Measurements from ENCODE around the gene DSCAM.
A peak's percentile ranks its signal among the peaks of the same experiment; 100 is the strongest.

The DSCAM gene

DNA sequence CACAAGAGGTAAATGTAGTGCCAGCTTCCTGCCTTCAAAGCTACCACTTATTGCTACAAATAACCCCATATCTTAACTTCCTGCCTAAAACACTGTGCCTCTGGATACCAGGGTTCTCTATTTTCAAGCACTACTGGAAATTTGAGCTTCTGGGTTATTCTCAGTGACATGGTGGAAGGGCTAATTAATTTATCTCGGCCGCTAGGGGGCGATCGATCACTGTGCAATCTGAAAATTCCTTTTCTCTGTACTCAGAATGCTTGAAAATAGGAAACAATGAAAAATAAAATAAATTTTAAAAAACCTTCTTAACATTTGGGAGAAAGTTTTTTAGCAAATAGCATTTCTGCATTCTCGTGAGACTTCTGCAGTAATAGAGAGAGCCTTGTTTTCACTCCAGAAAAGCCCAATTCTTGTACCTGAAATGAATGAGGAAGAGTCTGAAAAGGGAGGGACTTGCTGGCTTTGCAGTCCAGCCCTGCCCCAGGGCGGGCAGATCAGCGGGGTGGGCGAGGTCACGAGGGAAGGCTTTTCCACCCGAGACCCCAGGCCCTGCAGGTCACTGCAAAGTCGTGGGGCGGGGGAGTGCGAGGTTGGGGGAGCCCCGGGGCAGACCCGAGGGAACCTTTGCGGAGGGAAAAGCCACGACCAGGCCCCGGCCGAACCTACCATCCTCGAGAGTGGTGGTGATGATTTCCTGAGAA is 703.0 kb downstream of the DSCAM start:
- peak in 43 of 56 donors; percentile 0 to 85 (median 41) for DNase-seq

DNA sequence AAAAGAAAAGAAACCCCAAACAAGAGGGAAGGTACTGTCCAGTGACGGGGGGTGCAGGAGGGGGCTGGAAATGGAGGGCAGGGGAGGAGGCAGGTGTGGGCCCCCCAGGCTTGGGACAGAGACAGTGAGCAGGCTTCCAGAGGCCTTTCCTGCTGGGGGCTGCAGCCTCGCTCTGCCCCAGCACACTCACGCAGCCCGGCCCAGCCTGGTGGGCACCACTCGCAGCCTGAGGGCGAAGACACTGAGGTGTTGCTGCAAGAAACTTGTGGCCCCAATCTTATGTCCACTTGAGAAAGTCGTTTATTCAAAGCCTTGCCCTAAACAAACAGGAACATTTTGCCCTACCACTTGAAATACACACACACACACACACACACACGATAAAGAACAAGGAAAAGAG is 705.3 kb downstream of the DSCAM start:
- DNase-seq: no peak

DNA sequence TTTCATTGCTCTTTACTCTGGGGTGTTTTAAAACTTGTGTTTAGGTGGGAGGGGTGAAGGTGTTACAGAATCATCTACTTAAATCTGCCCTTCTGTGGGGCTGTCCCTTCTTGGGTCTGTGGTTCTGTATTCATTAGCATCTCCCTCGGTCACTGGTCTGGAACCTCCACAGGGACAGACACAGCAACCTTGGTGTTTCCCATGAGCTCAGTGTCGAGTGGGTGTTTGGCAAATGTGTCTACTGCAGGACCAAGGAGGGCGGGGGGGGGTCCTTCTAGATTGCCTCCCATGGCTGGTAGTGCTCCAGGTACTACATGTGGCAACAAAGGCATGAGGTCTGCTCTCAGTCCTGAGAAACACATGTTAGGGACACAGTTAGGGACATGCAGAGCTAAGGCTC is 706.3 kb downstream of the DSCAM start:
- DNase-seq: no peak

DNA sequence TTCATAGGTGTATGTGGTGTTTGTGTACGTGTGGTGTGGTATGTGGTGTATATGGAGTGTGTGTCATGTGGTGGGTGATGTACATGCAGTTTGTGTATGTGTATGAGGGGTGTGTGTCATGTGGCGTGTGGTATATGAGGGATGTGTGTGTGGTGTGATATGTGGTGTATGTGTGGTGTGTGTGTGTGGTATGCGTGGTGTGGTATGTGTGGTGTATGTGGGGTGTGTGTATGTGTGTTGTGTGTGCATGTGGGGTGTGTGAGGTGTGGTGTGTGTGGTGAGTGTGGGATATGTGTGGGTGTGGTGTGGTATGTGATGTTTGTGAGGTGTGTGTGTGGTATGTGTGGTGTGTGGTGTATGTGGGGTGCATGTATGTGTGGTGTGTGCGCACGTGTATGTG is 707.3 kb downstream of the DSCAM start:
- no peak for DNase-seq

DNA sequence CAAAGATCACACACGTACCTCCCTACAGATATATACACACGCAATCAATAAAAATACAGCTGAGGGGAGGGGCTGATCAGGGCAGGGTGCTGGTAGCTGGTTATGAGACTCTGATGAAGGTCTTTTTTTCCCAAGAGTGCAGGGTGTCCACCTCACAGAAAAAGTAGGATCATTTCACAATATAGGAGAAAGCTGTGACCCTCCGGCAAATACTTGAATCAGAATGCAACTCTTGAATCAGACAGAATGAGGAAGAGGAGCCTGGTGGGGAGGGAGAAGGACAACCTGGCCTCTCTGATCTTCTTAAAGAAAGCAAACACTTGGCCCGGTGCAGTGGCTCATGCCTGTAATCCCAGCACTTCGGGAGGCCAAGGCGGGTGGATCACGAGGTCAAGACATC is 710.4 kb downstream of the DSCAM start:
- no peak for DNase-seq

DNA sequence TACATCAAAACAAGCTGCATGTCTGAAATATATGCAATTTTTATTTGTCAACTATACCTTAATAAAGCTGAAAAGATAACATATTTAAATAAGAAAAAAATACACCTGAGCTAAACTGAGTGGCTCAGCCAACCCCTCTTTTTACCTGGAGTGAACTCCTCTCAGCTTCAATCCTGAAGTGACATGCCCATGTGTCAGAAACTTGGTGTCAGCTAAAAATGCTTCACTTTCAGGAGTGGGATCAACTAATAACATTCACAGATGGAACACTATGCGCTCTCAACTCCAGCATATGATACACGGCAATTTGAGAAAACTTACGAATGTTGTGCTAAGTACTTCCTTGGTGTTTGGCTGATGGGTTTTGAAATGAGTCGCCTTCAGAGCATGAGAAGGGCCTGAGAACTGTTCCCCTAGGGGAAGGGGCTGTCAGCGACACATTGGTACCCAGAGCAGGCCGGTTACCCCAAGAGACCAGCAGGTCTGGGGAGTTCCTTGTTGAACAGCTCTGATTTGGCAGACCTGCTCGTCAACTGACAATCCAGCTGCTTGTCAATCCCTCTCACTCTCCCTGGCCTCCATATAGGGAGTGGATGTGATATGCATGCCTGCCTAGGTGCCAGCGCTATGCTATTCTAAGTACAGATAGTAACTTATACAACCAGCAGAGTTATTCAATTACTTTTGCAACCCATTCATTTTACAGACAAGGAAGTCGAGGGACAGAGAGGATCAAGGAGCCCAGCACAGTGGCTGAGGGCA is 712.0 kb downstream of the DSCAM start:
- no peak for DNase-seq

DNA sequence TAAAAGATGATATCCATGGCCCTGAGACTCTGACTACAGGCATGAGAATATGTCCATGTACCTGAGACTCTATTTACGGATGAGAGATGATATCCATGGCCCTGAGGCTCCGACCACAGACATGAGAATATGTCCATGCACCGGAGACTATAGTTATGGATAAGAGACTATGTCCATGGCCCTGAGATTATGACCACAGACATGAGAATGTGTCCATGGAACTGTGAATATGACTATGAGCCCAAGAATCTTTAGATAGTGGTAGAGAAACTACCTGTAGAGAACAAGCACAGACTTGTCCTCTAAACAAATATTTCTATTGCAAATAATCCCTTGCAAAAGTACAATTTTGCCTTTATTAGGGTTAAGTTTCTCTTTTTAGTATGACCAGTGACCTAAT is 716.5 kb downstream of the DSCAM start:
- DNase-seq: no peak

DNA sequence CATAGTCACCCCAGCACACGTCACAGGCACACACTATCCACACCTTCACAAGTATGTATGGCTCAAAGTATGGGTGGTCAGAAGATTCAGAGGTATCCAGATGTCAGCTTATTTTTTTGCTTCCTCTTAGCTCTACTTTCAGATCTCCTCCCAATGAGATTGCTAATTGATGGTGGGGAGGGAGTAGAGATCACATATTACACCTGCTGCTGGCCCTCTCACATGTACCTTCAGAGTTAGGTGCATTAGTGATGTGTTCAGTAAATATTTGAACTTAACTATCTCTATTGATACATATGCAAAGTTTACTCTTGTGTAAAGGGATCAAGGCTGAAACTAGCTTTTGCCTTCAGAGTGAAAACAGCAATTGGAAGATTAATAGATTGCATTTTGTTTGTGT is 717.1 kb downstream of the DSCAM start:
- DNase-seq: no peak

DNA sequence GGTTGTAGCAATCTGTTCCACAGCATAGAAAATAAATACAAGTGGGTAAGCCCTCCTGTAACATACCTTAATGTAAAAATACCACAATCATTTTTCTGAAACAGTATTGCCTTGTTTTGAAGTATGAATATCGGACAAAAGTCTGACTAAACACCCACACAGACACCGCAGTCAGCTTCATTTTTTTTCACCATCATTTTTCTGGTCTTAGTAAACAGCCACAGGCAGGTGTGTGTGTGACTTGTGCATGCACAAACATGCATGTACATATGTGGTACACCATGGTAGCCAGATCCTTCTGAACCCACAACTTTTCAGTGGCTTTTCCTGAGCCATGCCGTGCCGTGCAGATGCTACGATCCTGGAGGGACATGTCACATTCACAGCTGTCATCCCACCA is 718.1 kb downstream of the DSCAM start:
- no peak for DNase-seq

DNA sequence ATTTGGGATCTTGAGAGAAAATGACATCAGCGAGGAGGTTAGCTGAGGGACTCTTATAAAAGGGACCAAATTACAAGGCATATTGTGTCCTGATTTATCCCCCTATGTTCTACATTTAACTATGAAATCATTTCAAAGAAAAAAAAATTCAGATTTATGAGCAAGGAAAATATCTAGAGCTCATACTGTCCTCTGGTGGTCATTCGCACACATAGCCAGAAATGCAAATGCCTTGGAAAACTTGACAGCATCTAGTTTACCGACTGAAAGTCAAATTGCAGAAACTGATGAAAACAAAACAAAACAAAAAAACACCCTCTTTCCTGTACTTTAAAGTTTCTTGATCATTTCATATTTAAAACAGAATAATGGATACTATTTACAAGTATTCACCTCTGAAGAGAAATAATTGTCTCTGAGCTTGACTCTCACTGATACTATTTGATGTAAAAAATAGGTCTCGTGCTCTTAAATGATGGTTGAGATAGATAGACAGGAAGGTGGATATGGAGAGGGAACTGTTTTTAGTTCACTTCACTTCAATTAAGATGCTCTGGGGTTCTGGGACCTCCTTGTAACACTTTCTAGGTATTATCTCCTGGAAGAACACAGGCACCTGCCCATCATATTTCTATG is 725.9 kb downstream of the DSCAM start:
- peak in 3 of 56 donors; percentile 2 to 28 (median 2) for DNase-seq

DNA sequence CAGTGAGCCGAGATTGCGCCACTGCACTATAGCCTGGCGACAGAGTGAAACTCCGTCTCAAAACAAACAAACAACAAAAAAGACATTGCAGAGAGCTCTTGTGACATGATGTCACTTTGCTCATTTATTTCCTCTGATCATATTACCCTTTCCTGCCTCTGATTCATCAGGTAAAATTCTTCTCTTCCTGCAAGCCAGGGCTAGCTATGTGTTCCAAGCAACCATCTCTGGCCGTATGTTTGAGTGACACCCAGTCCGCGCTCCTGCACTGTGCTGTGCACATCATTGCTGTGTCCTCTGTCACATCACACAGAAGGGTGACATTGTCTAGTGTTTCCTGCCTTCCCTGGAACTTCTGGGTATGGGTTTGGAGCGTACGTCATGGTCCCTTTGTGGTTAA is 728.4 kb downstream of the DSCAM start:
- no peak for DNase-seq

DNA sequence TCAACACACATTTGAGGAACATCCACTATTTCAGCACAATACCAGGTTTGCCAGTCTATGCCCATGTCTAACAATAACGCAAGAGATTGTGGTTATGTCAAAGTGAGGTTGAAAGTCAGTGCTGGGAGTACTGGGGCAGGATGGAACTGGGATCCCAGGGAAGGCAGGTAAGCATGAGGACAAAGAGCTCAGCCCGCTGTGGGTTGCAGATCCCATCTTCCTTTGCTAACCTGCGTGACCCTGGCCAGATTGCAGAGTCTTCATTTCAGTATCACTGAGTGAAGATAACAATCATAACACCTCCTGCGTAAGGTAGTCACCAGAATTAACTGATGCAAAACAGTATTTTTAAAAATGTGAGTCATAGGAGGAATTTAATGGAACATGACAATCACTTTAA is 729.7 kb downstream of the DSCAM start:
- peak in 15 of 56 donors; percentile 4 to 40 (median 14) for DNase-seq

DNA sequence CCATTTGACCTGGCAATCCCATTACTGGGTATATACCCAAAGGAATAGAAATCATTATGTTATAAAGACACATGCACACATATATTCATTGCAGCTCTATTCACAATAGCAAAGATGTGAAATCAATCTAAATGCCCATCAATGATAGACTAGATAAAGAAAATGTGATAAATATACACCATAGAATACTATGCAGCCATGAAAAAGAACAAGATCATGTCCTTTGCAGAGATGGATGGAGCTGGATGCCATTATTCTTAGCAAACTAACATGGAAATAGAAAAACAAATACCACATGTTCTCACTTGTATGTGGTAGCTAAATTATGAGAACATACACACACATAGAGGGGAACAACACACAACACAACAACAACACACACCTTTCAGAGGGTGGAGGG is 731.2 kb downstream of the DSCAM start:
- DNase-seq: no peak

DNA sequence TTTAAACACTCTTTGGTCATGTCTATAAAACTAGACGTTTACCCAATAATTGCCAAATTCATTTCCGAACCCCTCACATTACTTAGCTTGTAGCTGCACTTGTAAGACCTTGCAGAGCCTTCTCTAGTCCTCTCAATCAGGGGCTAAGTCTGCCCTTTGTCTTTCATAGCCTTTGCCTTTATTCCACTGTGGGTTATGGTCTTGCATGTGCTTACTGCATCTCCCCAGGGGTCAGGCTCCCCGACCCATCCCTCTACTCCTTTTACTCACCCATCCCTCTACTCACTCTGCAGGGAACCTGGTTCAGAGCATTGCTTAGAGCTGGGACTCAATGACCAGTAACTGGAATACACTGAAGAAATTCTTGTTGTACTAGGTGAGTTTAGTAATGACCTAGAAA is 744.3 kb downstream of the DSCAM start:
- no peak for DNase-seq

DNA sequence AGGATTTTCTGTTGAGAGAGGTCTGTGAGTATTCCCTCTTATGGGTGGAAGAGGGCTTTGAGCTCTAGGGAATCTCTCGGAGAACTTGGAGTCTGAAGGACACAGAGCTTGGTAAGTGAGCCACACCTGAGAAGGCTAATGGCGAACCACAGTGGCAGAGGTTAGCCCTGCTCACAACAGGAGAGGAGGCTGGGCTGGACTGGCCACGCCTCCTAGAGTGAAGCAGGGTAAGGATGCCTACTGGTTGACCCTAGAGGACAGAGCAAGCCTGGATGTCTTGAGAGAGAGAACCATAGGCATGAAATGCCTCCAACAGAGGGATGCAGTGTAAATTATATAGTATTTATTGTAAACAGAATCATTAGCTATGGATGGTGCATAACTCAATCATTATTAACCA is 747.1 kb downstream of the DSCAM start:
- no peak for DNase-seq

DNA sequence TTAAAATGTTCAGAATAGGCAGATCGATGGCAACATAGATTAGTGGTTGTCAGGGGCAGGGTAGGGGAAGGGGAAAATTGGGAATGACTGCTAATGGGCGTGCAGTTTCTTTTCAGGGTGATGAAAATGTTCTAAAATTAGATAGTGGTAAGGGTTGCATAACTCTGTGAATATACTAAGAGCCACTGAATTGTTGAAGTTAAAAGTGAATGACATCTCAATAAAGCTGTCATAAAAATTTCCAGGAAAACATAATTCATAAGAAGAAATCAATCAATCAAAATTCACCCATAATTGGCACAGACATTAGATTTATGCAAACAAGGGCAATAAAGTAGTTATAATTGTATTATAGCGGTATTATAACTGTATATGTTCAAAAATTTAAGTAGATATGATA is 751.5 kb downstream of the DSCAM start:
- DNase-seq: no peak

DNA sequence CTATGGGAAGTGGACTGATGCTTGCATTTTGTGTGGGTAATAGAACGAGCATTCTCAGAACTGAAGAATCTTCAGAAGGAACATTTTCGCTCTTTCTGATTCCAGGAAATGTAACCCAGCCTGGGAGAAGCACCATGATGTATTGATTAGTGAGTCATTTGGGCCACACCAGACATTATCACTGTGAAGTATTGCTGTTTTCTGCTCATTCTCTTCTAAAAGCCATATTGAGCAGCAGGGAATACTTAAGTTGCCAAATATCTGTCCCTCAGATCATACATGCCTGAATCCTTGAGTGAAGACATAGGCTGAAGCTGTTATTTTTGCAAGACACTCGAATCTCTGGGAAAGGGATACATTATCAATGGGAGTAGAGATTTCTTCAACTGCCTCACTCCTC is 766.6 kb downstream of the DSCAM start:
- no peak for DNase-seq

DNA sequence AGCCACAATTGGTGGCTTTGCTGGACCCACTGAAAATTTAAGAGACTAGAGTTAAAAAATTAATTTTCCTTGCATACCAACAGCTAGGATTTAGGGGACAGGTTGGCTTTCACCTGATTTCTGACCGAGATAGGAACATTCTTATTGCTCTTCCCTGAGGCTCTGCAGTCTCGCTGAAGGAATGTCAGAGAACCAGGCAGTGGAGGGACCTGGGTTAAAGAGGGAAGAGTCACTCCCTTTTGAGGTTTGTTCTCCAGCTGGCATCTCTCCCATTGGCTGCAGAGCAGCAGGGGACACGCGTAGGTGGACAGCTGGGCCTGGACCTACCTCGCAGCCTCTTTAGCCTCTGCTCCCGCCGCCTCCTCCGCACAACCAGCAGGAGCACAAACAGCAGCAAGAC is 772.2 kb downstream of the DSCAM start:
- no peak for DNase-seq

DNA sequence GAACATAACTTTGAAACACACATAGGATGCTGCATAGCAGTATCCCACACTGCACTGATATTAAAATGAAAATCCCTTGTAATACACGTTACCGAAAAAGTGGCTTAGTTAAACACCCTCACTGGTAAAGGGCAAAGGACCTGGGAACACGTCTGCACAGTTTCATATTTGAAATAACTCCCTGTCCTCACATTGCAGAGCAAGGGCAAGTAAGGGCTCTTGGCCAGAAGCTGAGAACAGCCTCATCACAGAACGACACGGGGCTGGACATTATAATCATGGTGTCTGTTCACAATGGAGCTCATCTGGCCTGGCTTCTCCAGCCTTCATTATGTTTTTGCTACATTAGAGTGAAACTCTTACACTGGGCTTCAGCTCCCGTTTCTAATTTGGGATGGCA is 772.8 kb downstream of the DSCAM start:
- no peak for DNase-seq

DNA sequence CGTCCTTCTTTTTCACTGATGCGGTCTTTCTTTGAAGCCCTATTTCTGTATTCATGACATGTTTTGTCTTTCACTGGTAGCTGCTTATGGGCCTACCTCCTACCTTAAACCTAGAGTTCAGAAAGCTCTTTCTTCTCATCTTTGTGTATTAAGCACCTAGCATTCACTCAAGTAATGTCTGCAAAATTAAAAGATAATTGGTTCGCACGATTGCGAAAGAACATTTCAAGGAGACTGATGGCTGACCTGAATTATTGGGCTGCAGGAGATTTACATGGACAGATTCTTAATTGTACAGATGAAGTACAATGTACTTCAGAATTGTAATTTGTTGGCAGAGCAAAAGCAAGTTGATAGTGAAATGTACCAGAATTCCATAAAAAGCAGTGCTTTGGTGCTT is 773.3 kb downstream of the DSCAM start:
- DNase-seq: no peak

DNA sequence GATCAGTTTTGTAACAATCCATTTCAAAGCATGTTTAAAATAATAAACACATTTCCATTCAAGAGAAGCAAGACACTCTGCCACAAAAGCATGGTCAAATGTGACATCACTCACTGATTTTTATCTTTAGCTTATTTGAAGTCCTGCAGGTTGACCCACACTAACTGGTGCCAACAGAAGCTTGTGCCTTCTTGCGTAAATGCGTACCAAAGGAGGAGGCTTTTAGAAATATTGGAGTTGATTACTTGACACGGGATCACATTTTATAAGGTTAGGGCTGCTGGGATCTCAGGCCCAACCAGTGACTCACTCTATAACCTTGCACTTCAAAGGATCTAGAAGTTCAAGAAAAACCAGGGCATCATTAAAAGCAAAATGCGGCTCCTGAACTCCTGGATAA is 776.1 kb downstream of the DSCAM start:
- no peak for DNase-seq

DNA sequence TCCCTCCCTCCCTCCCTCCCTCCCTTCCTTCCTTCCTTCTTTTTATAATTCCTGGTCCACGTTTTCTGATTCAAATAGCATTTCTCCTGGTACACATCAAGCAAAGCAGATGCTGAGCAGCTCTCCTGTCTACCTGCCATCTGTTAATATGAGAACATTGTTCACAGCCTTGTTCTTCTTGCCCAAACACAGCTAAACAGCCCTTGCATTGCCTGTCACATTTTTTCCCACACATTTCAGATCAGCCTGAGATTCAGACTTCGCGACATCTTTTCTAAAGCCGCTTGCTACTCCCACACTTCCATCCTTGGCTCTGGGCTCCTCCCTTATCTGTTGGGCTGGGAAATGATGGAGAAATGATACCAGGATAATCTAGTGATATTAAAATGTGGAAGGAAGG is 779.2 kb downstream of the DSCAM start:
- peak in 14 of 56 donors; percentile 7 to 60 (median 26) for DNase-seq

DNA sequence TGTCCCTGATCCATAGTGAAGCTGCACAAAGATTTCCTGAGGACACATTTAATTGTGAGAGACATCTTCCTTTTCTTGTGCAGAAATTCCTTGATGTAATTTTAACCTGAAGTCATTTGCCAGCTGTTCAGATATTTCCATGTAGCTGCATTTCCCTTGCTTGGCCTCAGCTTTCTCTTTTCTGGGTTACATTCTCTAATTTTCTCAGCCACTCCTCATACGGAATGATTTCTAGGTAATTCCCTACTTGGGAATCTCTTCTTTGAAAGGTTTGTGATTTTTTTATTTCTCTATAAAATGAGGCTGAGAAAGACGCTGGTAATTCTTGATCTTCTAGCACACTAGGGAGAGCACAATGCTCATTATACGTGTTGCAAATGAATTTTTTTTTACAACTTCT is 780.7 kb downstream of the DSCAM start:
- no peak for DNase-seq
